Tibial nerve (tissue), 4 donors: Measurements from ENCODE around the gene COL6A2. TPM values are rescaled to one million over a fixed set of nuclear protein-coding genes. Genes with fewer than 3 reads are reported as not detected.
A peak's percentile ranks its signal among the peaks of the same experiment; 100 is the strongest.

Source experiments
- DNase-seq, 2 donors: peaks; one replicate each; pipeline ENCODE4 v3.0.0-alpha.2; 2019; ENCODE audit warnings: low spot score in 2 of 2
- H3K27ac ChIP-seq, 4 donors: fragments of 200-600 bp; sonication (generic) in 3 of 4; one replicate each; pipeline ENCODE4 v1.5.1; 2017 to 2019; ENCODE audit warnings: mild to moderate bottlenecking in 1 of 4
- H3K27me3 ChIP-seq, 2 donors: fragments of 200-600 bp; sonication (generic) in 1 of 2; one replicate each; pipeline versions ENCODE4 v1.5.1 to v1.6.0; 2017 to 2019
- H3K36me3 ChIP-seq, 3 donors: fragments of 200-600 bp; sonication (generic); one replicate each; pipeline ENCODE4 v1.5.1; 2018 to 2019
- H3K4me1 ChIP-seq, 4 donors: fragments of 200-600 bp; sonication (generic) in 3 of 4; one replicate each; pipeline ENCODE4 v1.5.1; 2017 to 2019
- H3K4me3 ChIP-seq, 4 donors: fragments of 200-600 bp; sonication (generic) in 3 of 4; one replicate each; pipeline ENCODE4 v1.5.1; 2017 to 2019; ENCODE audit warnings: mild to moderate bottlenecking in 1 of 4, moderate library complexity in 1 of 4
- H3K9me3 ChIP-seq, 4 donors: fragments of 200-600 bp; sonication (generic) in 3 of 4; one replicate each; pipeline ENCODE4 v1.5.1; 2017 to 2019
- CTCF ChIP-seq, 5 experiments: fragments of 200-600 bp in 3 of 5; fragments of 450-650 bp in 2 of 5; sonication (generic) in 3 of 5; IDR thresholded peaks; one replicate each; pipeline ENCODE4 v1.5.1; 2016 to 2019; ENCODE audit warnings: antibody characterized with exemption in 5 of 5, mild to moderate bottlenecking in 3 of 5, moderate library complexity in 2 of 5
- EP300 ChIP-seq, 2 donors: sonication (generic); formaldehyde crosslinking; IDR thresholded peaks; one replicate each; pipeline ENCODE4 v1.6.1; 2017; ENCODE audit warnings: antibody characterized with exemption in 2 of 2, mild to moderate bottlenecking in 1 of 2
- POLR2A ChIP-seq, 2 donors: fragments of 450-650 bp; IDR thresholded peaks; one replicate each; pipeline ENCODE4 v1.6.1; 2017; ENCODE audit warnings: antibody characterized with exemption in 2 of 2, mild to moderate bottlenecking in 2 of 2, moderate library complexity in 2 of 2
- WGBS, 2 donors: methylation state at CpG; one replicate each; pipeline ENCODE4 v1.1.5; 2018; 5-methylcytosine and 5-hydroxymethylcytosine counted together
- total RNA-seq, 4 donors: library from RNA; depleted of rRNA; stranded (reverse); fragments of >200 nt; gene quantifications; one replicate each; pipeline ENCODE4 v1.1.0, GENCODE V29; 2016

The COL6A2 gene
- total RNA-seq, 4 donors from 2014 or later, result 470 to 1,210 (median 744) TPM

GRCh38 chr21:46159841-46160656, 62.1 kb downstream of the COL6A2 start:
- H3K4me1 ChIP-seq, result peaks cover 0 to 15% (median 0%) of the 10 kb centered on the region in 4 donors
- no peaks in the 10 kb centered on the region for H3K9me3 ChIP-seq
- peaks cover 0 to 12% of the 10 kb centered on the region in 2 donors for H3K27me3 ChIP-seq
- no peak overlapping the region for H3K4me3 ChIP-seq
- TF ChIP-seq EP300 (IDR thresholded peaks at IDR 0.05) (no peak), POLR2A (IDR thresholded peaks at IDR 0.05) (no peak), CTCF (IDR thresholded peaks at IDR 0.05) (no peak)
- WGBS, 2 donors, result 94 to 96% methylated on average over 23 to 29 of the region's 32 CpGs
- H3K27ac ChIP-seq, result no peak overlapping the region
- peaks cover 0 to 5% (median 0%) of the 10 kb centered on the region in 3 donors for H3K36me3 ChIP-seq
- DNase-seq, result peak in 1 of 2 donors; percentile 10

- Histone ChIP-seq H3K4me3 (no peak overlapping the region), H3K9me3 (no peaks in the 10 kb centered on the region), H3K36me3 (peaks cover 0 to 5% (median 0%) of the 10 kb centered on the region in 3 donors), H3K4me1 (peaks cover 0 to 15% (median 0%) of the 10 kb centered on the region in 4 donors), H3K27me3 (peaks cover 0 to 12% of the 10 kb centered on the region in 2 donors), H3K27ac (no peak overlapping the region)
- no peak for DNase-seq
- WGBS, 2 donors, result 92 to 95% methylated on average over 22 of the region's 22 CpGs
- TF ChIP-seq CTCF (IDR thresholded peaks at IDR 0.05) (no peak), POLR2A (IDR thresholded peaks at IDR 0.05) (no peak), EP300 (IDR thresholded peaks at IDR 0.05) (no peak)
Observed at GRCh38 chr21:46160657-46160906, 62.7 kb downstream of the COL6A2 start.

GRCh38 chr21:46160907-46161632, 63.2 kb downstream of the COL6A2 start:
- H3K27me3 ChIP-seq, result peaks cover 0 to 12% of the 10 kb centered on the region in 2 donors
- no peaks in the 10 kb centered on the region for H3K9me3 ChIP-seq
- TF ChIP-seq CTCF (IDR thresholded peaks at IDR 0.05), result no peak
- no peak for TF ChIP-seq EP300 (IDR thresholded peaks at IDR 0.05)
- TF ChIP-seq POLR2A (IDR thresholded peaks at IDR 0.05), result no peak
- H3K27ac ChIP-seq, result no peak overlapping the region
- WGBS, 2 donors, result 72 to 95% methylated on average over 56 to 63 of the region's 72 CpGs
- H3K36me3 ChIP-seq, result peaks cover 0 to 5% (median 0%) of the 10 kb centered on the region in 3 donors
- no peak overlapping the region for H3K4me3 ChIP-seq
- DNase-seq, result peak in 1 of 2 donors; percentile 5
- H3K4me1 ChIP-seq, result peaks cover 0 to 15% (median 0%) of the 10 kb centered on the region in 4 donors

- no peaks in the 10 kb centered on the region for H3K9me3 ChIP-seq
- H3K36me3 ChIP-seq, result peaks cover 0 to 5% (median 0%) of the 10 kb centered on the region in 3 donors
- H3K4me1 ChIP-seq, result peaks cover 0 to 15% (median 0%) of the 10 kb centered on the region in 4 donors
- DNase-seq, result peak in 1 of 2 donors; percentile 7
- H3K4me3 ChIP-seq, result no peak overlapping the region
- no peak overlapping the region for H3K27ac ChIP-seq
- peaks cover 0 to 12% of the 10 kb centered on the region in 2 donors for H3K27me3 ChIP-seq
- 75 to 92% methylated on average over 49 to 64 of the region's 72 CpGs for WGBS, 2 donors
- no peak for TF ChIP-seq POLR2A (IDR thresholded peaks at IDR 0.05)
Observed at GRCh38 chr21:46161633-46162592, 64.0 kb downstream of the COL6A2 start.

DNA sequence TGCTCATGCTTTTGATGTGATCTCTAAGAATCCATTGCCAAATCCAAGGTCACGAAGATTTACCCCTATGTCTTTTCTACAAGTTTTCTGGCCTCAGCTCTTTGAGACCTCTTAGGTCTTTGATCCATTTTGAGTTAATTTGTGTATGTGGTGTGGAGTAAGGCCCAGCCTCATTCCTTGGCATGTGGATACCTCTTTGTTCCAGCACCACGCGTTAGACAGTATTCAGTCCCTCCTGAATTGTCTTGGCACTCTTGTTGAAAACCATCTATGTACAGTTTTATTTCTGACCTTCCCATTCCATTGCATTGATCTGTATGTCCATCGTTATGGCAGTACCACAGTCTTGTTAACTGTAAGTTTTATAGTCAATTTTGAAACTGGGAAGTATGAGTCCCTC, 65.5 kb downstream of the COL6A2 start:
- TF ChIP-seq CTCF (IDR thresholded peaks at IDR 0.05), result no peak
- TF ChIP-seq EP300 (IDR thresholded peaks at IDR 0.05), result no peak
- no peak for TF ChIP-seq POLR2A (IDR thresholded peaks at IDR 0.05)
- no peak overlapping the region for H3K27ac ChIP-seq
- no peak for DNase-seq
- H3K36me3 ChIP-seq, result peaks cover 0 to 9% (median 0%) of the 10 kb centered on the region in 3 donors
- 48 to 56% methylated on average over 4 of the region's 4 CpGs for WGBS, 2 donors
- no peaks in the 10 kb centered on the region for H3K9me3 ChIP-seq
- H3K4me3 ChIP-seq, result no peak overlapping the region
- peaks cover 0 to 12% of the 10 kb centered on the region in 2 donors for H3K27me3 ChIP-seq
- peaks cover 0 to 15% (median 0%) of the 10 kb centered on the region in 4 donors for H3K4me1 ChIP-seq
